GM21528 (cell line): ENCODE results near the gene HYLS1.
"Not testable (repeated sequence)": the region's sequence is repeated elsewhere in the genome, so short reads cannot be mapped to it uniquely, and the experiment has no call there.

Experiments
- ATAC-seq: cut with Tn5 transposase; IDR thresholded peaks from one replicate; pipeline ENCODE4 v1.9.1; 2021; ENCODE audit warnings: mild to moderate bottlenecking, moderate library complexity; ENCODE audit not compliant: unreplicated experiment, low FRiP score

Gene HYLS1

GRCh38 chr11:125902927-125903710 lies 15.7 kb downstream of the HYLS1 start, which contains the start of gene PUS3:
Gene PUS3, minus strand, starts transcription at chr11:125903206. Its CDS starts 6,922 bp downstream, at chr11:125896284.
- ATAC-seq, result peak; percentile 98

GRCh38 chr11:125903711-125904659 lies 16.5 kb downstream of the HYLS1 start, which contains the start of gene DDX25:
Gene DDX25, plus strand, starts transcription at chr11:125904508. Its CDS starts 10 bp downstream, at chr11:125904518.
- no peak for ATAC-seq

GRCh38 chr11:125904678-125905077 lies 17.2 kb downstream of the HYLS1 start:
- no peak for ATAC-seq

GRCh38 chr11:125910226-125910849 lies 22.9 kb downstream of the HYLS1 start:
- ATAC-seq, result no peak

- not testable (repeated sequence) for ATAC-seq
Measured at GRCh38 chr11:125914601-125915000, 27.1 kb downstream of the HYLS1 start.

GRCh38 chr11:125916683-125917347 lies 29.3 kb downstream of the HYLS1 start:
- ATAC-seq, result no peak

- ATAC-seq, result no peak
Measured at GRCh38 chr11:125918140-125918840, 30.8 kb downstream of the HYLS1 start.

GRCh38 chr11:125921042-125921441 lies 33.6 kb downstream of the HYLS1 start:
- no peak for ATAC-seq

- no peak for ATAC-seq
Measured at GRCh38 chr11:125922156-125922555, 34.7 kb downstream of the HYLS1 start.

- peak; percentile 60 for ATAC-seq
Measured at GRCh38 chr11:125923012-125923579, 35.6 kb downstream of the HYLS1 start.

GRCh38 chr11:125923633-125924032 lies 36.2 kb downstream of the HYLS1 start:
- no peak for ATAC-seq

GRCh38 chr11:125924384-125925007 lies 37.0 kb downstream of the HYLS1 start:
- ATAC-seq, result no peak

GRCh38 chr11:125925247-125925740 lies 37.8 kb downstream of the HYLS1 start:
- ATAC-seq, result no peak

GRCh38 chr11:125925804-125926203 lies 38.3 kb downstream of the HYLS1 start:
- no peak for ATAC-seq

GRCh38 chr11:125926682-125927081 lies 39.2 kb downstream of the HYLS1 start:
- no peak for ATAC-seq

- no peak for ATAC-seq
Measured at GRCh38 chr11:125929445-125930075, 42.1 kb downstream of the HYLS1 start.

GRCh38 chr11:125930076-125930450 lies 42.6 kb downstream of the HYLS1 start:
- no peak for ATAC-seq

GRCh38 chr11:125931116-125931515 lies 43.6 kb downstream of the HYLS1 start:
- no peak for ATAC-seq
